ENCODE data around the gene GSDMA.

- no peak for TF ChIP-seq CTCF (IDR thresholded peaks at IDR 0.05)
- TF ChIP-seq POLR2A (IDR thresholded peaks at IDR 0.05): no peak
These were observed 39.6 kb upstream of the GSDMA start for GRCh38 chr17:39923230-39923629.
